NCI-H82 treated with DMSO at 0.1 percent for 48 hours (cell line): ENCODE data around the gene AMDHD2.

Source experiments
- DNase-seq: peaks from one replicate; lab custom pipeline; 2025; ENCODE audit not compliant: unreplicated experiment; lab: John Stamatoyannopoulos, UW

Gene AMDHD2

GRCh38 chr16:2515180-2515851 is 4.9 kb upstream of the AMDHD2 start:
- no peak for DNase-seq

GRCh38 chr16:2516391-2517240 is 3.6 kb upstream of the AMDHD2 start:
- no peak for DNase-seq

GRCh38 chr16:2517954-2518605 is 2.1 kb upstream of the AMDHD2 start:
- no peak for DNase-seq

- DNase-seq = no peak
Observed at GRCh38 chr16:2518823-2519710, 1.1 kb upstream of the AMDHD2 start.

GRCh38 chr16:2519711-2520080 is 475 bp upstream of the AMDHD2 start:
- no peak for DNase-seq

- no peak for DNase-seq
Observed at GRCh38 chr16:2520784-2521531, 787 bp downstream of the AMDHD2 start.

- DNase-seq = no peak
Observed at GRCh38 chr16:2523801-2524231, 3.6 kb downstream of the AMDHD2 start.

GRCh38 chr16:2524339-2524938 is 4.3 kb downstream of the AMDHD2 start:
- no peak for DNase-seq

GRCh38 chr16:2526135-2526534 is 6.0 kb downstream of the AMDHD2 start:
- no peak for DNase-seq

- DNase-seq = no peak
Observed at GRCh38 chr16:2527071-2527783, 7.1 kb downstream of the AMDHD2 start.

GRCh38 chr16:2527784-2528100 is 7.6 kb downstream of the AMDHD2 start:
- no peak for DNase-seq

- no peak for DNase-seq
Observed at GRCh38 chr16:2528161-2529060, 8.2 kb downstream of the AMDHD2 start.

GRCh38 chr16:2529061-2529931 is 9.1 kb downstream of the AMDHD2 start:
- no peak for DNase-seq

- no peak for DNase-seq
Observed at GRCh38 chr16:2529961-2530628, 9.9 kb downstream of the AMDHD2 start.

GRCh38 chr16:2530629-2531318 is 10.6 kb downstream of the AMDHD2 start:
- DNase-seq = no peak

GRCh38 chr16:2531371-2531695 is 11.2 kb downstream of the AMDHD2 start, which contains the start of gene CEMP1:
Gene CEMP1, minus strand, starts transcription at chr16:2531408. Its CDS starts 335 bp downstream, at chr16:2531073.
- no peak for DNase-seq
